GM13976 (cell line): Measurements from ENCODE around the gene PNKD.
A peak's percentile ranks its signal among the peaks of the same experiment; 100 is the strongest.

ENCODE experiments used
- DNase-seq: peaks from one replicate; pipeline ENCODE4 v3.0.0; 2012; ENCODE audit warnings: low spot score
- in situ Hi-C: fragments of 300-500 bp; cut with MboI; formaldehyde crosslinking; loops from one replicate; pipeline ENCODE4 v1.12.0; 2022; ENCODE audit warnings: low sequenced_read_pairs, mixed read lengths, inconsistent platforms; ENCODE audit not compliant: unreplicated experiment
- TF ChIP-seq, protein P1 (sequence below): IDR thresholded peaks from 2 replicates; pipeline ENCODE4 v1.5.1; 2012; ENCODE audit warnings: borderline replicate concordance, mild to moderate bottlenecking; ENCODE audit not compliant: insufficient read depth; ENCODE audit errors: extremely low read depth, missing control alignments, control extremely low read depth

Gene PNKD

DNA sequence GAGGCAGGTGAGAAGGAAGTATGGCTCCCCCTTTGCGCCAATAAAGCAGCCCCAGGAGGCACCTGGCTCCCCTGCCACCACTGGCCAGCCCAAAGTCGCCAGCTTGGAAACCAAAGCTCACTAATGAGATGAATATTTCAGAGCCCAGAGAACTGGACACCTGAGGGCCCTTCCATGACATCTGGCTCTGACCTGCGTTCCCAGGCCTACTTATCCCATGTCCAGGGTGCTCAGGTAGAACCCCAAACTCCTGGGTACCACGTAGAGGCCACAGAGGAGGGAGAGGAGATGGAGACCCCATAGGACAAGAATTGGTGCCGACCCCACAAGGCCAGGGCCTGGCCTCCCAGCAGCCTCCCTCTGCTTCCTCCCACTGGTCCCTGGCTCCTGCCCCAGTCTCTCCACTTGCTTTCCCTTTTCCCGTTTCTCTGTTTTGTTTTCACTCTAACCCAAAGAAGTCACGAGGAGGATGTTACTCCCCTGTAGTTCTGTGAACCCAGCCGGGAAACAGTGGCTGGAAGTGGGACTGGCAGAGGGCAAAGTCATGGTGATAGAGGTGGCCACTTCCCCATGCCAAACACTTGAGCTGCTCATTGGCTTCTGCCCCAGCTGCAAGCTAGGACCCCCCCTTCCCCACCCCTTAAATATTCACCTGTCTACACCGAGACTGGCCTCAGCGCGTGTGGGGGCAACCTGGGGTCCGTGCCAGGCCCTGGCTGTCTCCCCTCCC is 21.2 kb downstream of the PNKD start:
- DNase-seq = no peak
- TF ChIP-seq, protein P1, sequence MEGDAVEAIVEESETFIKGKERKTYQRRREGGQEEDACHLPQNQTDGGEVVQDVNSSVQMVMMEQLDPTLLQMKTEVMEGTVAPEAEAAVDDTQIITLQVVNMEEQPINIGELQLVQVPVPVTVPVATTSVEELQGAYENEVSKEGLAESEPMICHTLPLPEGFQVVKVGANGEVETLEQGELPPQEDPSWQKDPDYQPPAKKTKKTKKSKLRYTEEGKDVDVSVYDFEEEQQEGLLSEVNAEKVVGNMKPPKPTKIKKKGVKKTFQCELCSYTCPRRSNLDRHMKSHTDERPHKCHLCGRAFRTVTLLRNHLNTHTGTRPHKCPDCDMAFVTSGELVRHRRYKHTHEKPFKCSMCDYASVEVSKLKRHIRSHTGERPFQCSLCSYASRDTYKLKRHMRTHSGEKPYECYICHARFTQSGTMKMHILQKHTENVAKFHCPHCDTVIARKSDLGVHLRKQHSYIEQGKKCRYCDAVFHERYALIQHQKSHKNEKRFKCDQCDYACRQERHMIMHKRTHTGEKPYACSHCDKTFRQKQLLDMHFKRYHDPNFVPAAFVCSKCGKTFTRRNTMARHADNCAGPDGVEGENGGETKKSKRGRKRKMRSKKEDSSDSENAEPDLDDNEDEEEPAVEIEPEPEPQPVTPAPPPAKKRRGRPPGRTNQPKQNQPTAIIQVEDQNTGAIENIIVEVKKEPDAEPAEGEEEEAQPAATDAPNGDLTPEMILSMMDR = no peak
- in situ Hi-C loops = no loop called here

DNA sequence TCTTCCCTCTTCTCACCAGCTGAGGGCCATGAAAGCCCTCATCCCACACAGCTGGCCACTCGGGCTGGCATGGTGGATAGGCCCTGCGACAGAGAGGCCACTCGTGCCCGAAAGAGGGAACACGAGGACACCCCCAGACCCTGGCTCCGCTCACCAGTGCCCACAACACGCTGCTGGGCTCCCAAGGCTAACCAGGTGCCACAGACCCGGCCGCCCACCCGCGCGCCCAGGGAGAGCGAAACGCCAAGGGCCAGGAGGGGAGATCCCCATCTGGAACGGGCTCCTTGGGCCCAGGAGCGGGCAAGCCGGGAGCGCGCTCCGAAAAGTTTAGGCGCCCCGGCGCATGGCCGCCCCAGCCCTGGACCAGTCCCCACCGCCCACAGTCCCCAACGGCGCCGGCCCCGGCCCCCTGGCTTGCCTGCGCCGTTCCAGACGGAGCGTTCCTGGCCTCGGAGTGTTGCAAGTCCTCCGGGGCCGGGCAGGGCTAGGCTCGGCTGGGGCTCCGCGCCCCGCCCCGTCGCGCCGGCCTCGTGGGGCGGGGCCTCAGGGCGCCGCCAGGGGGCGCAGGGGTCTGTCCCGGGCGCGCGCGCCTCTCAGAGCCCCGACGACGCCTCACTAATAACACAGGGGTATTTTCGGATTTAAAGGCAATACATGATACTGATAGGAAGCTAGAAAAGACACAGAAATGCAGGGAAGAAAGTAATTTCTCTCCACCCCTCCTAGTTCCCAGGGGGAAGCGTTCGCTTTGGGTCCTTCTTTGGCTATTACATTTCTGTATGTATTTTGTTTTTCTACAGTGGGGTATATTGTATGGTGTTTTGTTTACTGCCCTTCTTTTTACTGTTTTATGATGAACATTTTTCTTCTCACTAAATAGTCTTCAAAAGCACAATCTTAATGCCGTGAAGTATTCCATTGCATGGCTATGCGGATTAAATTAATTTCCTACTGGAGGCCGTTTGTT is 22.0 kb downstream of the PNKD start, which contains the start of gene TMBIM1:
Gene TMBIM1 (minus strand): TSS at position 456 of the 967 bp plus-strand sequence. CDS start 10,362 bp downstream, outside the sequence.
- peak; percentile 94 for DNase-seq
- in situ Hi-C loops = no loop called here
- TF ChIP-seq, protein P1 = peak; percentile 92

DNA sequence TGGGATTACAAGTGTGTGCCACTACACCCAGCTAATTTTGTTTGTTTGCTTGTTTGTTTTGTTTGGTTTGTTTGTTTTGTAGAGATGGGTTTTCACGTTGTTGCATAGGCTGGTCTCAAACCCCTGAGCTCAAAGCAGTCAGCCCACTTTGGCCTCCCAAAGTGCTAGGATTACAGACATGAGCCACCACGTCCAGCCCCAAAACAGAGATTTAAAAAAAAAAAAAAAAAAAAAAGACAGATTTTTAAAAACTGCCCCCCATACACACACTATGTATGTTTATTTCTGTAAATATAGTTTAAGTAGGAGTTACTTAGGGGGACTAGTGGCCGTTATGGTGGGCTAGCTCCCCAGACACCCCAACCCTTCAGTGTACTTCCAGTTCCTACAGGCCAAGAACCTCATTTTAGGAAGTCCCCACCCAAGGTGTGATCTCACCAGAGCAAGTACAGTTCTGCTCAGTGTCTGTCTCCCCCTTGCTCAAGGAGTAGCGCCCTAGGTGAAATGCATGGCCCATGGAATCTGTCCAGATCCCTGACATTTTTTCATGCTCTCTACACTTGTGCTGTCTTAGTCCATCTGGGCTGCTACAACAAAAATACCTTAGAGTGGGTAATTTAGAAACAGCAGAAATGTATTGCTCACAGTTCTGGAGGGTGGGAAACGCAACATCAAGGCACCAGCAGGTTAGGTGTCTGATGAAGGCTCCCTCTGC is 23.6 kb downstream of the PNKD start:
- no peak for DNase-seq
- TF ChIP-seq, protein P1 = no peak
- in situ Hi-C loops = no loop called here

DNA sequence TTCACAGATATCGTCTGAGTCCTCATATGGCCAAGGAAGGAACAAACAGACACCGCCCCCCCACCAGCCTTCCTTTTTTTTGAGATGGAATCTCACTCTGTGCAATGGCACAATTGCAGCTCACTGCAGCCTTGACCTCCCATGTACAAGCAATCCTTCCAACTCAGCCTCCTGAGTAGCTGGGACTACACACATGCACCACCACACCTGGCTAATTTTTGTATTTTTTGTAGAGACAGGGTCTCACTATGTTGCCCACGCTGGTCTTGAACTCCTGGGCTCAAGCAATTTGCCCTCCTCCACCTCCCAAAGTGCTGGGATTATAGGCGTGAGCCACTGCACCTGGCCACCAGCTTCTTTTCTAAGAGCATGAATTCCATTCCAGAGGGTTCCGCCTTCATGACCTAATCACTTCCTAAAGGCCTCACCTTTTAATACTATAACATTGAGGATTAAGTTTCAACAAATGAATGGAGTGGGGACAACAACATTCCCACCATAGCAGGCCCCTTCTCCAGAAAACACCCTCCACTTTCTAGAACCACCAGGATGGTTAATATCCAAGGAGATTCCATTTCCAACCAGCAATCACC is 24.2 kb downstream of the PNKD start:
- TF ChIP-seq, protein P1 = no peak
- no peak for DNase-seq
- in situ Hi-C loops = no loop called here

DNA sequence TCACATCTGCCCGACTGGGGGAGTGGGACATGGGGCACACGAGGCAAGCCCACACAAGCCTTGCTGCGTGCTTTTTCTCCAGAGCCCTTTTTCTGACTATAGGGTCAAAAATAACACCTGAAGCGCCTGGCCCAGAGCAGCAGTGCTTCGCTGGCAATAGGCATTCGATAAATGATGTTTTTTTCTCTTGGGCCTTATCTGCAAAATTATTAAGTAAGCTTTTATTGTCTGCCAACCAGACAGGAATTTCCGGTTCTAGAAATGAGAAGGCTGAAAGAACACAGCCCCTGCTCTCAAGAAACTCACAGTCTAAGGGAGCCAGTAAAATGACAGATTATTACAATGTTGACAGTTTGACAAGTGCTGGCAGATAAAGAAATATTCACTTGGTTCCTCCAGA is 24.7 kb downstream of the PNKD start:
- in situ Hi-C loops = no loop called here
- no peak for DNase-seq
- TF ChIP-seq, protein P1 = no peak

DNA sequence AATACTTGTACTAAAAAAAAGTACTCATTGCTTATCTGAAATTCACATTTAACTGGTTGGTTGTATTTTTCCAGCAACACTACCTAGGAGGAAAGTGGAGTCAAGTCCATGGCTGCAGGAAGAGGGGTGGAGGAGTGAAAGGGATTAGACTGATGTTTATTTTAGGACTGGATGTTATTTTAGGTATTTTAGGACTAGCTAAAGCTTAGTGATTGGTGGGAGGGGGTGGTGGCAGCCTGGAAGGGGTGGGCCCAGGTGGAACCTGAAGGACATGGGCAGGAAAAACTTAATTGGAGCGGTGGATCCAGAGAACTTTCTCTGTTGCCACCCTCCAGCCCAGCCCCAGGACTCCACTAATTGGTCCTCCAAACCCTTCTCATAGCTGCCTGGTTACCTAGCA is 25.9 kb downstream of the PNKD start:
- no peak for DNase-seq
- TF ChIP-seq, protein P1 = no peak
- in situ Hi-C loops = no loop called here
